SU-DHL-6 (cell line): ENCODE measurements around the gene NADK.
A peak's percentile ranks its signal among the peaks of the same experiment; 100 is the strongest.

ENCODE experiments used
- H2AFZ ChIP-seq: fragments of 200-600 bp; sonication (generic); 2 replicates; pipeline ENCODE4 v1.6.1; 2014; ENCODE audit warnings: low read depth, mild to moderate bottlenecking, moderate library complexity, mixed read lengths, antibody characterized with exemption, low read length; ENCODE audit not compliant: severe bottlenecking
- H3F3A ChIP-seq: fragments of 200-600 bp; shearing (Covaris generic); 2 replicates; pipeline ENCODE4 v1.6.0; 2016; ENCODE audit warnings: antibody characterized with exemption, mild to moderate bottlenecking; ENCODE audit not compliant: insufficient read depth
- H3K27ac ChIP-seq: fragments of 200-600 bp; sonication (generic); 2 replicates; pipeline ENCODE4 v1.5.1; 2016; ENCODE audit warnings: low read depth, mild to moderate bottlenecking, low read length, moderate library complexity, mixed read lengths
- H3K27me3 ChIP-seq: fragments of 200-600 bp; sonication (generic), shearing (Covaris generic); 2 replicates; pipeline ENCODE4 v1.6.0; 2014; ENCODE audit warnings: mild to moderate bottlenecking, low read length
- H3K36me3 ChIP-seq: fragments of 200-600 bp; sonication (generic); 2 replicates; pipeline ENCODE4 v1.6.1; 2014; ENCODE audit warnings: mild to moderate bottlenecking, low read length, mixed read lengths
- H3K4me2 ChIP-seq: fragments of 300-600, 200-600 bp; shearing (Covaris generic), sonication (generic); 2 replicates; pipeline ENCODE4 v1.6.0; 2014; ENCODE audit warnings: low read length, low read depth, mild to moderate bottlenecking; ENCODE audit not compliant: poor library complexity, severe bottlenecking
- H3K4me3 ChIP-seq: fragments of 200-600 bp; sonication (generic); 2 replicates; pipeline ENCODE4 v1.5.1; 2014; ENCODE audit warnings: antibody characterized with exemption, low read length, mild to moderate bottlenecking, mixed read lengths; ENCODE audit not compliant: insufficient read depth, poor library complexity, severe bottlenecking
- H3K79me2 ChIP-seq: fragments of 200-600 bp; sonication (generic); 2 replicates; pipeline ENCODE4 v1.6.1; 2014; ENCODE audit warnings: mild to moderate bottlenecking, low read length, moderate library complexity; ENCODE audit not compliant: insufficient read depth
- H3K9ac ChIP-seq: fragments of 200-600 bp; sonication (generic); 2 replicates; pipeline ENCODE4 v1.7.0; 2014; ENCODE audit warnings: mild to moderate bottlenecking, low read length
- H3K9me2 ChIP-seq: fragments of 200-600 bp; sonication (generic); replicated peaks from 2 replicates; pipeline ENCODE4 v1.6.1; 2014; ENCODE audit warnings: low read length; ENCODE audit not compliant: insufficient read depth
- H3K9me3 ChIP-seq: fragments of 200-600 bp; sonication (generic); 2 replicates; pipeline ENCODE4 v1.6.1; 2014; ENCODE audit warnings: low read length, mixed read lengths; ENCODE audit not compliant: insufficient read depth
- H4K20me1 ChIP-seq: fragments of 200-600 bp; sonication (generic); 2 replicates; pipeline ENCODE4 v1.6.1; 2014; ENCODE audit warnings: low read depth, mild to moderate bottlenecking, antibody characterized with exemption, low read length, moderate library complexity, mixed read lengths
- CTCF ChIP-seq: fragments of 200-600 bp; sonication (generic); IDR thresholded peaks from one replicate; pipeline ENCODE4 v1.5.1; 2017; ENCODE audit warnings: antibody characterized with exemption, mild to moderate bottlenecking, low read length, moderate library complexity; ENCODE audit not compliant: insufficient read depth, poor library complexity, severe bottlenecking
- EZH2phosphoT487 ChIP-seq: fragments of 200-600 bp; sonication (generic), shearing (Covaris generic); conservative IDR thresholded peaks from 2 replicates; pipeline ENCODE4 v1.6.1; 2018; ENCODE audit warnings: mild to moderate bottlenecking, antibody characterized with exemption, low read length, moderate library complexity, mixed read lengths

The NADK gene

GRCh38 chr1:1781526-1781903 is 3.2 kb upstream of the NADK start:
- peaks cover 62% of the 10 kb centered on the region for H3F3A ChIP-seq
- peak overlapping the region; percentile 95 for H3K9ac ChIP-seq
- H3K79me2 ChIP-seq, result peaks cover 16% of the 10 kb centered on the region
- H3K9me2 ChIP-seq, result no peaks in the 10 kb centered on the region
- TF ChIP-seq EZH2phosphoT487, result no peak
- TF ChIP-seq CTCF, result no peak
- no peak overlapping the region for H2AFZ ChIP-seq
- no peaks in the 10 kb centered on the region for H4K20me1 ChIP-seq
- H3K9me3 ChIP-seq, result no peaks in the 10 kb centered on the region
- peaks cover 6% of the 10 kb centered on the region for H3K36me3 ChIP-seq
- peak overlapping the region; percentile 97 for H3K4me2 ChIP-seq
- H3K27me3 ChIP-seq, result no peaks in the 10 kb centered on the region
- H3K4me3 ChIP-seq, result no peak overlapping the region
- peak overlapping the region; percentile 100 for H3K27ac ChIP-seq

- Histone ChIP-seq H4K20me1 (no peaks in the 10 kb centered on the region; the same call in 1 of the 2 replicates), H3K27me3 (no peaks in the 10 kb centered on the region), H3K79me2 (peaks cover 23% of the 10 kb centered on the region), H3F3A (peaks cover 61% of the 10 kb centered on the region), H3K9ac (peak overlapping the region; percentile 95), H3K9me3 (no peaks in the 10 kb centered on the region), H2AFZ (no peak overlapping the region), H3K9me2 (no peaks in the 10 kb centered on the region), H3K27ac (peak overlapping the region; percentile 100), H3K4me2 (peak overlapping the region; percentile 97), H3K4me3 (no peak overlapping the region), H3K36me3 (no peaks in the 10 kb centered on the region; the same call in 1 of the 2 replicates)
- TF ChIP-seq EZH2phosphoT487 (no peak), CTCF (no peak)
Measured at GRCh38 chr1:1780598-1781525, 2.6 kb upstream of the NADK start.

- H3K9me3 ChIP-seq, result no peaks in the 10 kb centered on the region
- peak overlapping the region; percentile 51 for H3K4me3 ChIP-seq
- no peaks in the 10 kb centered on the region for H3K9me2 ChIP-seq
- no peaks in the 10 kb centered on the region for H3K27me3 ChIP-seq
- H3K9ac ChIP-seq, result peak overlapping the region; percentile 95
- H3F3A ChIP-seq, result peaks cover 66% of the 10 kb centered on the region
- H3K27ac ChIP-seq, result peak overlapping the region; percentile 100
- H4K20me1 ChIP-seq, result peaks cover 5% of the 10 kb centered on the region; the same call in 1 of the 2 replicates
- H2AFZ ChIP-seq, result no peak overlapping the region
- H3K4me2 ChIP-seq, result peak overlapping the region; percentile 97
- no peaks in the 10 kb centered on the region for H3K36me3 ChIP-seq
- TF ChIP-seq EZH2phosphoT487 (no peak), CTCF (no peak)
- H3K79me2 ChIP-seq, result peaks cover 32% of the 10 kb centered on the region
Measured at GRCh38 chr1:1779691-1780597, 1.7 kb upstream of the NADK start.
